PC-9 (cell line): ENCODE measurements around the gene RHOT1.

Experiments used
- CTCF ChIP-seq: fragments of 200-600 bp; sonication (generic); conservative IDR thresholded peaks from 2 replicates; pipeline ENCODE4 v1.6.1; 2017; ENCODE audit warnings: mixed run types, antibody characterized with exemption, mild to moderate bottlenecking, moderate library complexity
- EZH2 ChIP-seq: fragments of 200-600 bp; sonication (generic); IDR thresholded peaks from 2 replicates; pipeline ENCODE4 v1.8.0; 2017; ENCODE audit warnings: antibody characterized with exemption, low read depth

GRCh38 chr17:32102172-32102571 lies 40.1 kb upstream of the RHOT1 start:
- TF ChIP-seq CTCF (no peak), EZH2 (no peak)
